GM18520 (cell line): Measurements from ENCODE around the gene F2.

ENCODE experiments used
- ATAC-seq: cut with Tn5 transposase; IDR thresholded peaks from one replicate; pipeline ENCODE4 v1.9.1; 2021; ENCODE audit not compliant: unreplicated experiment

Gene F2

GRCh38 chr11:46738887-46739286, 19.9 kb downstream of the F2 start:
- ATAC-seq = no peak

- no peak for ATAC-seq
Observed at GRCh38 chr11:46741600-46742484, 22.8 kb downstream of the F2 start.

GRCh38 chr11:46743043-46743442, 24.0 kb downstream of the F2 start:
- no peak for ATAC-seq

- no peak for ATAC-seq
Observed at GRCh38 chr11:46743693-46744339, 24.8 kb downstream of the F2 start.

- ATAC-seq = no peak
Observed at GRCh38 chr11:46745328-46745727, 26.3 kb downstream of the F2 start.

GRCh38 chr11:46745995-46746394, 27.0 kb downstream of the F2 start:
- ATAC-seq = no peak

GRCh38 chr11:46747150-46747549, 28.1 kb downstream of the F2 start:
- ATAC-seq = no peak

GRCh38 chr11:46755962-46756361, 36.9 kb downstream of the F2 start:
- no peak for ATAC-seq

- ATAC-seq = no peak
Observed at GRCh38 chr11:46759196-46759595, 40.2 kb downstream of the F2 start.

GRCh38 chr11:46760429-46761128, 41.6 kb downstream of the F2 start:
- no peak for ATAC-seq

GRCh38 chr11:46761807-46762206, 42.8 kb downstream of the F2 start:
- no peak for ATAC-seq

GRCh38 chr11:46762248-46762647, 43.2 kb downstream of the F2 start:
- ATAC-seq = no peak

- no peak for ATAC-seq
Observed at GRCh38 chr11:46766656-46767055, 47.6 kb downstream of the F2 start.

GRCh38 chr11:46769636-46770221, 50.7 kb downstream of the F2 start:
- ATAC-seq = no peak

- no peak for ATAC-seq
Observed at GRCh38 chr11:46776878-46777277, 57.9 kb downstream of the F2 start.

GRCh38 chr11:46778416-46778815, 59.4 kb downstream of the F2 start:
- ATAC-seq = no peak
